GM10266 (cell line): Measurements from ENCODE around the gene BRINP2.

ENCODE experiments used
- DNase-seq: peaks from one replicate; pipeline ENCODE4 v3.0.0; 2012; ENCODE audit errors: extremely low spot score
- TF ChIP-seq, protein P1 (sequence below): IDR thresholded peaks from 2 replicates; pipeline ENCODE4 v1.5.1; 2012; ENCODE audit warnings: mild to moderate bottlenecking, low read depth; ENCODE audit not compliant: control insufficient read depth, insufficient read depth; ENCODE audit errors: missing control alignments

The BRINP2 gene

DNA sequence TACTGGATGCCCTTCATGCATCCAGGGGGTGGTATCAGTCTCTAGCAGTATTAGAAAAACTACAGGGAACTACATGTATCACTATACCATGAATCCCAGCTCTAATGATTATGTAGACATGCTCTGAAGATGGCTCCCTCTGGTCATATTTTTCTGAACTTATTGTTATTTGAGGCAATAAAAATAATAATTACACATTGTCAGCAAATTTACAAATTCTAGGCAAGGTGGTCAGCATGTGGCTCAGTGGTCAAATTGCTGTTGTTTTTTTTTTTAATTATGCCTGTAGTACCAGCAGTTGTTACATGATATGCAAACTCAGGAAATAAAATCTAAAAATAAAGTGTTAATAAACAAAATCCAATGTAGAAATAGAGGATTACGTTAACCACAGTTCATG, 28.7 kb upstream of the BRINP2 start:
- no peak for DNase-seq
- TF ChIP-seq, protein P1, sequence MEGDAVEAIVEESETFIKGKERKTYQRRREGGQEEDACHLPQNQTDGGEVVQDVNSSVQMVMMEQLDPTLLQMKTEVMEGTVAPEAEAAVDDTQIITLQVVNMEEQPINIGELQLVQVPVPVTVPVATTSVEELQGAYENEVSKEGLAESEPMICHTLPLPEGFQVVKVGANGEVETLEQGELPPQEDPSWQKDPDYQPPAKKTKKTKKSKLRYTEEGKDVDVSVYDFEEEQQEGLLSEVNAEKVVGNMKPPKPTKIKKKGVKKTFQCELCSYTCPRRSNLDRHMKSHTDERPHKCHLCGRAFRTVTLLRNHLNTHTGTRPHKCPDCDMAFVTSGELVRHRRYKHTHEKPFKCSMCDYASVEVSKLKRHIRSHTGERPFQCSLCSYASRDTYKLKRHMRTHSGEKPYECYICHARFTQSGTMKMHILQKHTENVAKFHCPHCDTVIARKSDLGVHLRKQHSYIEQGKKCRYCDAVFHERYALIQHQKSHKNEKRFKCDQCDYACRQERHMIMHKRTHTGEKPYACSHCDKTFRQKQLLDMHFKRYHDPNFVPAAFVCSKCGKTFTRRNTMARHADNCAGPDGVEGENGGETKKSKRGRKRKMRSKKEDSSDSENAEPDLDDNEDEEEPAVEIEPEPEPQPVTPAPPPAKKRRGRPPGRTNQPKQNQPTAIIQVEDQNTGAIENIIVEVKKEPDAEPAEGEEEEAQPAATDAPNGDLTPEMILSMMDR, result no peak

DNA sequence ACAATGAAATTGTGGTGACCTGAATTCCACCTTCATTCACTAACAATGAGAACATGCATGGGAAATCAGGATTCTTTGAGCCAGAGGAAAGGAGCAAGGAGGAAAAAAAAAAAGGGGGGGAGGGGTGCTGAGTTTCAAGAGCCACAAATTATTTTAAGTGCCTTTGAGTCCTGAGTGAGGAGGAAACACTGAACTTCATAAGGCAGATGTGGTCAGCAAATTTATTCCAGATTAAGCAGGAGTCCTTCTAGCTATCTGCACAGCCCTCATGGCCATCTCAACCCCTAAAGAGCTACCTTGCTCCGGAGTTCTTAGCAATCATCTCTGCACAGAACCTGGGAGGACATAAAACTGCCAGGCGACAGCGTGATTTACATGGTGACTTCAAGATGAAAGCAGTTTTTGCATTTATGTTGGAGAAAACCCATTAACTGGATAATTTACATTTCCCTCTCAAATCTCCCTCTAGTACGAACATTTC, 27.9 kb upstream of the BRINP2 start:
- TF ChIP-seq, protein P1, result no peak
- no peak for DNase-seq

DNA sequence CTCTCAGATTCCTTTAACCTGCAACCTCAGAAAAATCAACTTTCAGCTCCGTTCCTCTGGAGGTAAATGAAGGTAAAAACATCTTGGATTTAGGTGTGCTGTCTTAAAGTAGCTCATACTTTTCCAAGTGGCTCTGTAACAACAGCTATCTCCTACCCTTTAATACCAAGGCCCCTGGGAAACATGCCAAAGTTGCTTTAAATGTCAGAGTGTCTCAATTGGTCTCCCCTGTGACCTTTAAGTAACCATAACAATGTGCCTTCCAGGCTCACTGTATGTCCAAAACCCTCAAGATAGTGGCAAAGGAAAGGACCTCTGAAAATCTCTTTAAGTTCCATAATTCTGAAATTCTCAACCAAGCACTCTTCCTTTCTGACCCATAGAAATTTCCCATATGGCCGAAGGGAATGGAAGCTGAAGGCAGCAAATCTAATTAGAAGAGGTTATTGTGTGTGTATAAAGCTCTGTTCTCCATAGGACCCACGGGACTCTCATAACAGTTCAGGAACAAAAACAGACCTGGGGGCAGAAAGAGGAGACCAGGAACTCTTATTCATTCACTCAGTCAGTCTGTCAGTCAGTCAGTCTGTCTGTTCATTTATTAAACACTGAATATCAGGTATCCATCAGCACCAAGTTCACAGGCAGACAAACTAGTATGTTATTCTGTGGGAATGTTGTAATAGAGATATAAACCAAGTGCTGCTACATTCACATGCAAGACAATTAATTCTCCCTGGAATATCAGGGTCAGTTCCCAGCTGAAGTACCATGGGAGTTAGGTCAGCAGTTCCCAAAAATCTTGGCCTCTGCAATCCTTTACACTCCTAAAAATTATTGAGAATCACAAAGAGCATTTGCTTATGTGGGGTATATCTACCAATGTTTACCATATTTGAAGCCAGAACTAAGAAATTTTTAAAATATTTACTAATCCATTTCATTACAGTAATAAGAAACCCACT, 25.4 kb upstream of the BRINP2 start:
- no peak for DNase-seq

DNA sequence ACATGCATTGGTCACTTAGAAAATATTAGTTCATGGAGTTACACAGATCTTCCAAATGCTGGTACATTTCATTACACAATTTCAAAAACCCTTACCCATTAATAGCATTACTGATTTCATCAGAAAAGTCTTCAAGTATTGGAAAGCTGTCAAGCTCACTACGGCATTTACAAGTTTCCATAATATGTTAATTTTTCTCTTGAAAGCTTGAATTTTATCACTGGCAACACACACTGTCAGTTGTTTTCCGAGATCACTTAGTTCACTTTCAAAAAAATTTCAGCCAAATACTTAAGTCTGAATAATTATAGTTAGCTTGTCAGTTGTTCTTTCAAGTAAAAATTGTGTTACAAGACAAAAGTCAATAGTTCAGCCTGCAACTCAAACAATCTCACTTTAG, 24.3 kb upstream of the BRINP2 start:
- no peak for DNase-seq
- TF ChIP-seq, protein P1, result no peak

More for the DNA sequence above, 25.4 kb upstream of the BRINP2 start:
- TF ChIP-seq, protein P1, result no peak

DNA sequence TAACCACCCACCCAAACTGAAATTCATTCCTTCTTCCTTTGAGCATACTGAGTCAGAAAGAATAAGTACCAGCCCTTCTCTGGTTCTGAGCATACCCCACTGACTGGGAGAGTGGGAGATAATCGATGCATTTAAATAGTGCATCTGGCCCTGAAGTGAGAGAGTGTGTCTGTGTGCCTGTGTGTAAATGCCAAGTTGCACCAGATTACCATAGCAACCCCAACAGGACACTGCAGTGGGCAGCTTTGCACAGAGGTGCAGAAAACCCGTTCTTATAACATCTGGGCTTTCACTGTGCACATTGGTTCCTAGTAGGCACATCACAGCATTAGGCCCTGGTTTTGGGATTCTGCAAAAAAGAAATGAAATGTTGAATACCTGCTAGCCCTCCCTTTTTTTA, 8.5 kb upstream of the BRINP2 start:
- TF ChIP-seq, protein P1, result no peak

DNA sequence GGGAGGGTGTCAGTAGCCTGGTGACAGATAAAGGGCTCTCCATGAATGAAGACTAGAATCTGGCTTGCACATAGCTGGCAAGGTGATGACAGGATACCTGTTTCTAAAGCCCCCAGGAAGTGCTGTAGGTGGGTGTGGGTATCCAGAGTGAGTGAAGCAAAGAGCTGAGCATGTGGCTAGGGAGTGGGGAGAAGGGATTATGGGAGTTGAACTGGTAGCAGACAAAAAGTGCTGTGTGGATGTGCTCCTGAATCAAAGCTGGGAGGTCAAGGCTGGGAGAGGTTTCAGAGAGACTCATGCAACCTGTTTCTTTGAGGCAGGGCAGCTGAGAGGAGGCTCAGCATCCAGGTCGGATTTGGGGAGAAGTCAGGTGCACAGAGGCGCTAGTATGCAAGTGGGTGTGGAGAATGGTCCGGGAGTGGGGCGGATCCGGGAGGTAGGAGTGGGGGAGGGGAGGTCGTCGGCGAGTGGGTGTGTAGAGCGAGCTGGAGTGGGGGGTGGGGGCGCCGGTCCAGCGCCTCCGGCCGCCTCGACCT, 6.8 kb upstream of the BRINP2 start:
- DNase-seq, result no peak
- TF ChIP-seq, protein P1, result no peak

More for the DNA sequence above, 8.5 kb upstream of the BRINP2 start:
- DNase-seq, result no peak
